H1 (cell line): ENCODE measurements around the gene CTNNA3. TPM values are rescaled to one million over a fixed set of nuclear protein-coding genes. Genes with fewer than 3 reads are reported as not detected.

Source experiments
- CEBPB ChIP-seq: IDR thresholded peaks from 2 replicates; pipeline ENCODE4 v1.6.1; 2012; ENCODE audit warnings: low read depth, low read length
- JUN ChIP-seq: IDR thresholded peaks from 2 replicates; pipeline ENCODE4 v1.6.1; 2011; ENCODE audit warnings: low read depth, mild to moderate bottlenecking, improper control_type of control experiment, low read length
- polyA plus RNA-seq, 7 experiments: library from polyadenylated mRNA; depleted of rRNA in 3 of 7; stranded (reverse) in 5 of 7; unstranded in 2 of 7; fragments of >200 nt in 5 of 7; fragments of 200-250 nt in 2 of 7; gene quantifications; 1 replicate in 5 of 7; 2 replicates in 1 of 7; 4 replicates in 1 of 7; pipeline versions ENCODE4 v1.2.1 to v1.2.3, GENCODE V29; 2011 to 2013; ENCODE audit warnings: missing spikeins in 2 of 7, mixed read lengths in 2 of 7
- total RNA-seq: library from RNA; stranded (reverse); fragmentation: NEBNext Ultra II Directional; extraction: Animal tissue kit (Norgen Biotek cat#: 25700); gene quantifications from 2 replicates; pipeline ENCODE4 v1.2.1, GENCODE V29; 2021

CTNNA3 gene
- total and polyA plus RNA-seq, 2 of the 8 experiments (the other 6 are each of a cell fraction or from before 2014, with no cell fraction given) = 1.3 to 1.5 TPM

- TF ChIP-seq JUN = no peak
- no peak for TF ChIP-seq CEBPB
Measured at GRCh38 chr10:67575532-67575931, 120.5 kb downstream of the CTNNA3 start (continued).
